DLD1 (cell line): ENCODE results near the gene LRIG2.
"Not testable (repeated sequence)": the region's sequence is repeated elsewhere in the genome, so short reads cannot be mapped to it uniquely, and the experiment has no call there.

ENCODE experiments used
- in situ Hi-C: cut with HindIII; loops from 2 replicates; pipeline ENCODE4 v1.10.0; 2017; ENCODE audit warnings: low sequenced_read_pairs

Gene LRIG2

GRCh38 chr1:113124366-113124765 is 51.4 kb downstream of the LRIG2 start:
- in situ Hi-C loops, result no loop called here

DNA sequence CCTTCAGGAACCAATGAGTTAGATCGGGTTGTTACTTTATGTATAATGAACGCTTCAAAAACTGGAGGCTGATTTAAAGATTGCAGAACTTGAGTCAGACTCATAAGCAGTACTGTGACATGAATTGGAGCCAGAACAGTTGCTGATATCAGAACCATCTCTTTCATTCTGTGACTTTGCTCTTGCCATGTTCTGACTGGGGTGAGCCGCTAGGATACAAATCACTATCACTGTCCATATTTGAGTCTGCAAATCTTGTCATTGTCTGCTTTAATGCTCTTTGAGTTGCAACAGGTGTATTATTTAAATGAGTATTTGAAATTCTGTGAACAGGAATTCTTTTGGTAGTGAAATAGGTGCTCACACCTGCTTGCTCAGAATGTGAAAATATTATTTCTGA is 52.5 kb downstream of the LRIG2 start:
- in situ Hi-C loops, result no loop called here

- in situ Hi-C loops, result no loop called here
These were observed 53.2 kb downstream of the LRIG2 start for GRCh38 chr1:113126207-113126606.

GRCh38 chr1:113128116-113128515 is 55.1 kb downstream of the LRIG2 start:
- in situ Hi-C loops, result no loop called here

- in situ Hi-C loops, result no loop called here
These were observed 56.7 kb downstream of the LRIG2 start for GRCh38 chr1:113129529-113130185.

- in situ Hi-C loops, result no loop called here
These were observed 60.0 kb downstream of the LRIG2 start for GRCh38 chr1:113133038-113133437.

DNA sequence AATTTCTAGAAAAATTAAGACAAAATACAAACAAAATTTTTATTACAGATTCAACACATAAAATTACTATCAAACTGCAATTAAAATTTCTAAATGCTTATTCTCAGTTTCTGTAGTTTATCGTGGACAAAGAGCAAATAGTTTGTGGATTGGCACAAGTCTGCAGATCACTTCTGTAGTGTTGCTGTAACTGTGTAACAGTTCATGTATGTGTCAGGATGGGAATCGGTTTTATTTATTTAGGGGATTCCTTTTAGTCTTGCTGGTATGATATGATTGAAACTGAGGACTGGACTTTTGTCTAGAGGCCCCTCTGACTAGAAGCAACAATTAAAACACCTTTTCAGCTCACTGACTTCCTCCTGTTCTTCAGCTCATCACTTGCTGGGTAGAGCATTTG is 60.8 kb downstream of the LRIG2 start:
- in situ Hi-C loops, result no loop called here

GRCh38 chr1:113135460-113135859 is 62.5 kb downstream of the LRIG2 start:
- in situ Hi-C loops, result no loop called here

- in situ Hi-C loops, result no loop called here
These were observed 63.5 kb downstream of the LRIG2 start for GRCh38 chr1:113136476-113136875.

- in situ Hi-C loops, result no loop called here
These were observed 64.6 kb downstream of the LRIG2 start for GRCh38 chr1:113137563-113137962.

- in situ Hi-C loops, result no loop called here
These were observed 65.8 kb downstream of the LRIG2 start for GRCh38 chr1:113138778-113139177.

DNA sequence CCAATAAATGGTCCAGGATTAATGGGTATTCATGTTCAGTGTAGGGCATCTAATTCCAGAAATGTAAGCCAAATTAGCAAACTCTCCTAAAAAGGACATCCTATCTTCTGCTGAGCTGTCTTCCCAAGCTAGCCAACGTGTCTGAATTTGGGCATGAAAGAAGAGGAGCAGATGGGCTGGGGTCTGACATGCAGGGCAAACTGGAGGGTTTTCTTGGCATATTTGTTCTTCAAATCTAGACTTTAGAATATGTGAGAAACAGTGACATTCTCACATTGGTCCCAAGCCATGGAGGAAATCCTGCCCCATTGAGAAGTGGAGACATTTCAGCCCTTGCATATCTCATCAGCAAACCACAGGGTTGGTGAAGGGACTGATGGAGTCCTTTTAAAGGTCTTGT is 67.2 kb downstream of the LRIG2 start:
- in situ Hi-C loops, result no loop called here

DNA sequence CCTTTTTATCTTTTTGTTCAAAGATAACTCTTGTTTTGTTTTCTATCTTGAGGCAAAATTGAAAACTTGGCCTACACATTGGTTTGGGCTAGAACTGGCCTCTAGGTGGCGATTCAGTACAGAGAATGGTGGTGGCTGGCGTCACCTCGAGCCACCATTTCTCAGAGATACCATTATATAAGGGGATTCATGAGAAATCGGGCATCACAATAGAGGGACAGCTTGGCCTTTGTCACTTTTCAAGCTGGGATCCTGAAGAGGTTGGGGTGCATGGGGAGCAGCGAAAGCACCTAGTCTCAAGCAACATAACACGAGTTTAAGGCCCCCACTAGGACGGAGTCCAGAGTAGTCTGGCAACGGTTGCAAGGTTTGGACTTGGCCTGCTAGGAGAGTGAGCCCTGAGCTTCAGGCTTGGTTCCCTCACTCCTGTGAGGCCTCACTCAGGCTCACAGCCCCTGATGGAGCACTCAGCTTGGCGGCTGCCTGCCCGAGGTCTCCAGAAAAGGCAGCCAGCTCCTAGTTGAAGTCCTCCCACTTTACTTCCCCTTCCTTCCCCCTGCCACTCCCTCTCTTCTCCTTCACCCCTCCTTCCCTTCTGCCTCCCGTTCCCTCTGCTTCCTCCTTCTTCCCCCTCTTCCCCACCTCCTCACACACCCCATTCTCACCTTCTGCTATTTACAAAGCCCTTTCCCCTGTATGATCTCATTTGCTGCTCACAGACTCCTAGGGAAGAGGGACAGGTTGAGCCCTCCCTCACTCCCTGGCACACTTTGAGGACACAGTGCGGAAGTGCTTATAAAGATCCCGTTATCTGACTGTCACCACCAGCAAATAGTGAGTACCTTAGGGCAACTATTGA is 67.8 kb downstream of the LRIG2 start:
- in situ Hi-C loops, result no loop called here

- in situ Hi-C loops, result no loop called here
These were observed 68.9 kb downstream of the LRIG2 start for GRCh38 chr1:113141650-113142473.

DNA sequence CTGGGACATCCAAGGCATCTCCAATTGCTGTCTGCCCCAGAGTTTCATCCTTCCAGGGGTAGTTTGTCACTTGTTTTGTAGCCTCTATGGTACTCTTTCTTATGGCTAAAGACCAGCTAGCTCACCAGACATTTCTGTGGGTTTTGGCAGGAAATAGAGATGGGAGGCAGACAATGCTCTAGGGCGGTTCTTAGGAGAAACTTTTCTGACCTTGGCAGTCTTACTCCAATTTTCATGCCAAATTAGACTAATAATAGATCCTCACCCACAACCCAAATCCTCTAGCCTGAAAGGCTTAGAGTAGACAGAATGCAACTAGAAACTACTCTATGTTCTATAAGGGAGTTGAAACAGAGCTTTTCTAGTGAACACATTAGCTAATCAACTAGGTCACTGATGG is 69.8 kb downstream of the LRIG2 start:
- in situ Hi-C loops, result no loop called here

- in situ Hi-C loops, result no loop called here
These were observed 73.5 kb downstream of the LRIG2 start for GRCh38 chr1:113146242-113147072.

DNA sequence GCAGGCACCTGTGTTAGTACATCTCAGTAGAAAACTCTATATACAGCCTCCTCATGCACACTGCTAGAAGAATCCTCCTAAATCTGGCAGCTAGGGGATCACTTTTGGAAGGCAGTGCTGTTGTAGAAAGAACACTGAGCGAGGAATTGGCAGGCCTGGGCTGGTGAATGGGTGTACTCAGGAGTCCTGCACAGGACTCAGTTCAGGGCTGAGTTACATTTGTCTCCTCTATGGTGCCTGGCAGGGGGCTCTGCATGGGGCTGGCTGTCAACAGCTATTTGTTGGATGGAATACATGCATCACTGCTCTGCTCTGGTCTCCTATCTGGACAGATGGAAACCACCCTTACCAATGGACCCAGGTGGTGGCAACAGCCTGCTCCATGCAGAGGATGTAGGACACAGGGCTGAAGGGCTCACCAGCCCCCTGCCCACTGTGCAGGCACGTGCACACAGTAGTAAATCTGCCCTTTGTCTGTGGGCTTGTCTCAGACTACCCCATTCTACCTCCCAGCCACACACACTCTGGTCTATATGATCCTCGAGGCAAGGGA is 74.2 kb downstream of the LRIG2 start:
- in situ Hi-C loops, result no loop called here

GRCh38 chr1:113147826-113148225 is 74.8 kb downstream of the LRIG2 start:
- in situ Hi-C loops, result no loop called here

GRCh38 chr1:113150494-113150893 is 77.5 kb downstream of the LRIG2 start:
- in situ Hi-C loops, result not testable (repeated sequence)

DNA sequence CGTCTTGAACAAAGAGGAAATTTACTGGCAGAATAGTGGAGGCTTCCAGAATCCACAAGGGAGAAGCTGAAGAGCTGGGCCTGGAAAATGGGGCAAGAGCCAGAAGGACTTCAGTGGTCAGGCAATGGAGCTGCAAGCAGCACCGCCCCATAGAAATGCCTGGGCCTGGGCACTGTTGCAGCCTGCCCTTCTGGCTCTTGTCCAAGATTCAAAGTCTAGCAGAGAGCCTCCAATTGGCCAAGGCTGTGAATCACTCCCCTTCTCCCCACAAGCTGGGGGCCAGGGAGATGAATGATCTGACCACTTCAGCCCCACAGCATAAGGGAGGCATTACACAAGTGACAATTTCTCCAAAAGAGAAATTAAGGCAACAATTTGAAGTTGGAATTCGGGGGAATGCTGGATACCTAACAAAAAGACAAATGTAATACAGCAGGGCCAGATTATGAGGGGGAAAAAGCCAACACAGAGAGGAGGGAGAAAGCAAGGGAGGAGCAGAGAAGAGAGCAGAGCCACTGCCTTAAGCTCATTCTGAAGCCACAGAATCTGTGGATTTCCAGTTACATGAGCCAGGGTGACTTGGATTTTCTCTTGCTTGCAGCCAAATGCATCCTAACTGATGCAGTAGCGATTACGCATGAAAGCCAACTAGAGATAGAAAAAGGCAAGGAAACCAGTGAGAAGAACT is 80.3 kb downstream of the LRIG2 start:
- in situ Hi-C loops, result no loop called here
